Measurements from ENCODE around the gene HYI. TPM values are rescaled to one million over a fixed set of nuclear protein-coding genes. Genes with fewer than 3 reads are reported as not detected.
"Not testable (repeated sequence)": the region's sequence is repeated elsewhere in the genome, so short reads cannot be mapped to it uniquely, and the experiment has no call there.

HYI gene
- total and polyA plus RNA-seq, 2 of the 8 experiments (the other 6 are each of a cell fraction or from before 2014, with no cell fraction given), result 14.4 to 17.7 TPM

GRCh38 chr1:43413426-43413825 lies 40.3 kb downstream of the HYI start:
- not testable (repeated sequence) for H3K18ac ChIP-seq (ENCODE audit: extremely low read depth, low read length); H3K14ac ChIP-seq (ENCODE audit: insufficient read length); H3K23me2 ChIP-seq (ENCODE audit: low read depth, low read length); H2BK20ac ChIP-seq (ENCODE audit: low read length); H2BK5ac ChIP-seq (ENCODE audit: low read depth, low read length); FAIRE-seq; H3K36me3 ChIP-seq (ENCODE audit: control insufficient read depth in 2 of 4, insufficient read depth in 4 of 4, low read length in 3 of 4); H4K20me1 ChIP-seq (replicated peaks in 1 of 2; ENCODE audit: control insufficient read depth in 1 of 2, insufficient read depth in 2 of 2, low read length in 2 of 2); H3K79me2 ChIP-seq (ENCODE audit: control insufficient read depth in 1 of 2, insufficient read depth in 2 of 2, low read length in 2 of 2); H4K5ac ChIP-seq (ENCODE audit: insufficient read length, low read depth, low read length); H3K4me1 ChIP-seq (replicated peaks in 1 of 4; ENCODE audit: control insufficient read depth in 3 of 4, insufficient read depth in 4 of 4, low read length in 3 of 4); H3K9me3 ChIP-seq (ENCODE audit: insufficient read depth in 2 of 2, low read depth in 1 of 2, low read length in 1 of 2); H2BK15ac ChIP-seq (ENCODE audit: low read length); H3K79me1 ChIP-seq (ENCODE audit: low read depth, low read length); H3K4ac ChIP-seq (replicated peaks; ENCODE audit: insufficient read length, low read depth, low read length); H3K4me3 ChIP-seq (ENCODE audit: extremely low read depth in 1 of 4, insufficient read depth in 2 of 4, low read depth in 3 of 4, low read length in 4 of 4); H2BK120ac ChIP-seq (replicated peaks; ENCODE audit: low read depth, low read length); H3K56ac ChIP-seq (replicated peaks; ENCODE audit: insufficient read length, low read depth, low read length); H3K23ac ChIP-seq (ENCODE audit: insufficient read length); DNase-seq (ENCODE audit: low read depth in 1 of 2, low spot score in 2 of 2); H3K27ac ChIP-seq (ENCODE audit: low read depth, low read length); H4K91ac ChIP-seq (replicated peaks; ENCODE audit: insufficient read length, low read length); H2AK5ac ChIP-seq (ENCODE audit: low read depth, low read length); H2AFZ ChIP-seq (ENCODE audit: low read length); H4K8ac ChIP-seq (ENCODE audit: extremely low read depth, insufficient read depth, low read length); H3K27me3 ChIP-seq (replicated peaks in 1 of 4; ENCODE audit: control insufficient read depth in 3 of 4, extremely low read depth in 1 of 4, insufficient read depth in 3 of 4, low read length in 3 of 4); H2BK12ac ChIP-seq (ENCODE audit: low read depth, low read length); H3K4me2 ChIP-seq (ENCODE audit: insufficient read depth in 1 of 2, low read depth in 2 of 2, low read length in 2 of 2); H3K9ac ChIP-seq (replicated peaks in 1 of 4; ENCODE audit: extremely low read depth in 1 of 4, low read depth in 3 of 4, low read length in 3 of 4)
- ChIA-PET POLR2A (ENCODE audit: partially characterized antibody) (interaction anchor here (1.3 kb wide), 1 partner anchor 24 kb away, joined by 3 read pairs; the partner anchor contains the start of genes MED8 and SZT2), CTCF (ENCODE audit: partially characterized antibody) (interaction anchor here (1.0 to 6.8 kb wide), 17 partner anchors 14 to 339 kb away, joined by 3 to 131 read pairs (median 5); no protein-coding TSS in a partner anchor)
- 96% methylated on average over 1 of the region's 1 CpG; no CpG with 5 or more reads in 1 of the 2 experiments for WGBS, 2 experiments (ENCODE audit: extremely low coverage in 1 of 2, insufficient coverage in 1 of 2, insufficient read length in 1 of 2, insufficient replicate concordance in 2 of 2, low coverage in 1 of 2, low lambda C conversion rate in 2 of 2, missing lambda C conversion rate in 1 of 2)
